SU-DHL-6 (cell line): ENCODE measurements around the gene STRN.

ENCODE experiments used
- H2AFZ ChIP-seq: fragments of 200-600 bp; sonication (generic); 2 replicates; pipeline ENCODE4 v1.6.1; 2014; ENCODE audit warnings: low read depth, mild to moderate bottlenecking, moderate library complexity, mixed read lengths, antibody characterized with exemption, low read length; ENCODE audit not compliant: severe bottlenecking
- H3F3A ChIP-seq: fragments of 200-600 bp; shearing (Covaris generic); 2 replicates; pipeline ENCODE4 v1.6.0; 2016; ENCODE audit warnings: antibody characterized with exemption, mild to moderate bottlenecking; ENCODE audit not compliant: insufficient read depth
- H3K27ac ChIP-seq: fragments of 200-600 bp; sonication (generic); 2 replicates; pipeline ENCODE4 v1.5.1; 2016; ENCODE audit warnings: low read depth, mild to moderate bottlenecking, low read length, moderate library complexity, mixed read lengths
- H3K27me3 ChIP-seq: fragments of 200-600 bp; sonication (generic), shearing (Covaris generic); 2 replicates; pipeline ENCODE4 v1.6.0; 2014; ENCODE audit warnings: mild to moderate bottlenecking, low read length
- H3K36me3 ChIP-seq: fragments of 200-600 bp; sonication (generic); 2 replicates; pipeline ENCODE4 v1.6.1; 2014; ENCODE audit warnings: mild to moderate bottlenecking, low read length, mixed read lengths
- H3K4me2 ChIP-seq: fragments of 300-600, 200-600 bp; shearing (Covaris generic), sonication (generic); 2 replicates; pipeline ENCODE4 v1.6.0; 2014; ENCODE audit warnings: low read length, low read depth, mild to moderate bottlenecking; ENCODE audit not compliant: poor library complexity, severe bottlenecking
- H3K4me3 ChIP-seq: fragments of 200-600 bp; sonication (generic); 2 replicates; pipeline ENCODE4 v1.5.1; 2014; ENCODE audit warnings: antibody characterized with exemption, low read length, mild to moderate bottlenecking, mixed read lengths; ENCODE audit not compliant: insufficient read depth, poor library complexity, severe bottlenecking
- H3K79me2 ChIP-seq: fragments of 200-600 bp; sonication (generic); 2 replicates; pipeline ENCODE4 v1.6.1; 2014; ENCODE audit warnings: mild to moderate bottlenecking, low read length, moderate library complexity; ENCODE audit not compliant: insufficient read depth
- H3K9ac ChIP-seq: fragments of 200-600 bp; sonication (generic); 2 replicates; pipeline ENCODE4 v1.7.0; 2014; ENCODE audit warnings: mild to moderate bottlenecking, low read length
- H3K9me2 ChIP-seq: fragments of 200-600 bp; sonication (generic); replicated peaks from 2 replicates; pipeline ENCODE4 v1.6.1; 2014; ENCODE audit warnings: low read length; ENCODE audit not compliant: insufficient read depth
- H3K9me3 ChIP-seq: fragments of 200-600 bp; sonication (generic); 2 replicates; pipeline ENCODE4 v1.6.1; 2014; ENCODE audit warnings: low read length, mixed read lengths; ENCODE audit not compliant: insufficient read depth
- H4K20me1 ChIP-seq: fragments of 200-600 bp; sonication (generic); 2 replicates; pipeline ENCODE4 v1.6.1; 2014; ENCODE audit warnings: low read depth, mild to moderate bottlenecking, antibody characterized with exemption, low read length, moderate library complexity, mixed read lengths
- CTCF ChIP-seq: fragments of 200-600 bp; sonication (generic); IDR thresholded peaks from one replicate; pipeline ENCODE4 v1.5.1; 2017; ENCODE audit warnings: antibody characterized with exemption, mild to moderate bottlenecking, low read length, moderate library complexity; ENCODE audit not compliant: insufficient read depth, poor library complexity, severe bottlenecking
- EZH2phosphoT487 ChIP-seq: fragments of 200-600 bp; sonication (generic), shearing (Covaris generic); conservative IDR thresholded peaks from 2 replicates; pipeline ENCODE4 v1.6.1; 2018; ENCODE audit warnings: mild to moderate bottlenecking, antibody characterized with exemption, low read length, moderate library complexity, mixed read lengths

The STRN gene

GRCh38 chr2:36797324-36798070, 168.8 kb downstream of the STRN start:
- Histone ChIP-seq H3K9me3 (no peaks in the 10 kb centered on the region), H3K27ac (no peak overlapping the region), H2AFZ (no peak overlapping the region), H3K4me3 (no peak overlapping the region), H4K20me1 (no peaks in the 10 kb centered on the region), H3K9ac (no peak overlapping the region), H3K4me2 (no peak overlapping the region), H3K79me2 (no peaks in the 10 kb centered on the region), H3K27me3 (no peaks in the 10 kb centered on the region), H3K36me3 (no peaks in the 10 kb centered on the region), H3F3A (no peaks in the 10 kb centered on the region), H3K9me2 (no peaks in the 10 kb centered on the region)
- no peak for TF ChIP-seq EZH2phosphoT487
- no peak for TF ChIP-seq CTCF
